ENCODE results near the gene CCDC12.

GRCh38 chr3:47013231-47013630 lies 36.7 kb upstream of the CCDC12 start:
- no peak for TF ChIP-seq CTCF (conservative IDR thresholded peaks at IDR 0.05)
- no peak for TF ChIP-seq ZFX (IDR thresholded peaks at IDR 0.05)
